ENCODE results near the gene CDH4.

CDH4 gene

DNA sequence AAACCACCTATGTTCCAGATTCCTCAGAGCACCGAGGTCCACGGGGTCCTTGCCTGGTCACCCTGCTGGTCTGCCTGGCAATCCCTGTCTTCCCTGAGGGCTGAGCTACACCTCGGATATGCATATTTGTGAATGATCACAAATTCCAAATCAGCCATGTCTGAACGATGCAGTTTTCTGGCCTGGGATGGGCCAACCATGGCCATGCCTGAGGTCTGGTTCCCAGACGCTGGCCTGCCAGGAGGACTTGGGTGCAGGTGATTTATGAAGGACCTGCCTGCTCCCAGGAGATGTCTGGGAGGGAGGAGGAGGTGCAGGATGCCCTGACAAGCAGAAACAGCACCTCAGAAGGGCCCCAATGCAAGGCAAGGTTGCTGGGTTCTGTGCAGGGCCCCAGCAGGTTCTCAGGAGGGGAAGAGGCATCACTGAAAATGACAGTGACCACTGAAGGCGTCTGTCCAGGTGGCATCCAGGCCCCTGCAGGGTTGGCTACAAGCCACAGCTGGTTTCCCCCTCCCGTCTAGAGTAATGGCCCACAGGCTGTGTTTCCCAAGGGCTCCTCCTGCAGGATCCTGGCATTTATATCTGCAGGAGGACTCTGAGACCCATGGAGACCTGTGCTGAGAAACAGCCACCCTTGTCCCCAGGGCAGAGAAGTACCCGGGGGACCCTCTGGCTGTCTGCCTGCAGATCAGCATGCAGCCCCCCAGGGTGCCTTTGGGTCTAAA is 608.4 kb downstream of the CDH4 start:
- TF ChIP-seq TAF1 (IDR thresholded peaks at IDR 0.05; ENCODE audit: borderline replicate concordance, insufficient read depth, low read length) (no peak), POLR2AphosphoS5 (IDR thresholded peaks at IDR 0.05; ENCODE audit: low read depth, low read length) (no peak), SIN3A (IDR thresholded peaks at IDR 0.05; ENCODE audit: borderline replicate concordance, insufficient read depth, low read length) (no peak), FOXP2 (optimal IDR thresholded peaks at IDR 0.05; ENCODE audit: borderline replicate concordance, extremely low read depth, extremely low read length, insufficient read depth) (no peak)
- TF ChIP-seq, protein P1, sequence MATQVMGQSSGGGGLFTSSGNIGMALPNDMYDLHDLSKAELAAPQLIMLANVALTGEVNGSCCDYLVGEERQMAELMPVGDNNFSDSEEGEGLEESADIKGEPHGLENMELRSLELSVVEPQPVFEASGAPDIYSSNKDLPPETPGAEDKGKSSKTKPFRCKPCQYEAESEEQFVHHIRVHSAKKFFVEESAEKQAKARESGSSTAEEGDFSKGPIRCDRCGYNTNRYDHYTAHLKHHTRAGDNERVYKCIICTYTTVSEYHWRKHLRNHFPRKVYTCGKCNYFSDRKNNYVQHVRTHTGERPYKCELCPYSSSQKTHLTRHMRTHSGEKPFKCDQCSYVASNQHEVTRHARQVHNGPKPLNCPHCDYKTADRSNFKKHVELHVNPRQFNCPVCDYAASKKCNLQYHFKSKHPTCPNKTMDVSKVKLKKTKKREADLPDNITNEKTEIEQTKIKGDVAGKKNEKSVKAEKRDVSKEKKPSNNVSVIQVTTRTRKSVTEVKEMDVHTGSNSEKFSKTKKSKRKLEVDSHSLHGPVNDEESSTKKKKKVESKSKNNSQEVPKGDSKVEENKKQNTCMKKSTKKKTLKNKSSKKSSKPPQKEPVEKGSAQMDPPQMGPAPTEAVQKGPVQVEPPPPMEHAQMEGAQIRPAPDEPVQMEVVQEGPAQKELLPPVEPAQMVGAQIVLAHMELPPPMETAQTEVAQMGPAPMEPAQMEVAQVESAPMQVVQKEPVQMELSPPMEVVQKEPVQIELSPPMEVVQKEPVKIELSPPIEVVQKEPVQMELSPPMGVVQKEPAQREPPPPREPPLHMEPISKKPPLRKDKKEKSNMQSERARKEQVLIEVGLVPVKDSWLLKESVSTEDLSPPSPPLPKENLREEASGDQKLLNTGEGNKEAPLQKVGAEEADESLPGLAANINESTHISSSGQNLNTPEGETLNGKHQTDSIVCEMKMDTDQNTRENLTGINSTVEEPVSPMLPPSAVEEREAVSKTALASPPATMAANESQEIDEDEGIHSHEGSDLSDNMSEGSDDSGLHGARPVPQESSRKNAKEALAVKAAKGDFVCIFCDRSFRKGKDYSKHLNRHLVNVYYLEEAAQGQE (IDR thresholded peaks at IDR 0.05; ENCODE audit: insufficient read depth in 1 of 2, low read depth in 2 of 2, low read length in 2 of 2) = no peak

DNA sequence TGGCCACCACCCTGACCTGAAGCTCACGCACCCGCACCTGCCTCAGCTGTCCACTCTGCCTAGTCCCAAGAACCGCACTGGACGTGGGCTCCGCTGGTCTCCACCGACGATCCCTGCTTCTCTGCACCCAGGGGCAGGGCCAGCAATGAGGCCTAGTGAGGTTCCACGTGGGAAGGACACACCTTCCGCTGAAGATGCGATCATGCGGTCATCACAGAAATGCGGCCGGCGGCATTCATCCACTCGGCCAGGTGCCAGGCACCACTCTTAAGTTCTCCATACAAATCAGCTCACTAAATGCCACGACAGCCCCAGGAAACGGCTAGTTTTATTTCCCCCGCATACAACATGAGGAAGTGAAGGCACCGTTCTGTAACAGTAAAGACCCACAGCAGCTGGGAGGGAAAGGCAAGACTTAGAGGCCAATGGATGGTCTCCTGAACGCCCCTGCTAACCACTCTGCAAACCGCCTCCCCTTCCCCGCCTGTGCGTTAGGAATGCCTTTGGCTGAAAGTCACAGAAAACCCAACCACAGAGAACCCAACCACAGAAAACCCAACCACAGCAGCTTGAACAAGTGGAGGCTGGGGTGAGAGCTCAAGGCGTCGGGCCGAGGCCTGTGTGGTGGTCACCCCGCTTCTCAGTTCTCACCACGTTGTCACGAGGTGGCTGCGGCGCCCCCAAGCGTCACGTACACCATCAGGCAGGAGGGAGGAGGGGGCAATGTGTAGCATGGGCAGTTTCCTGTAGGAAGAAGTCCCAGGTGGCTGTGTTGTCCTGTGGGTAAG is 609.2 kb downstream of the CDH4 start:
- TF ChIP-seq, protein P1 (IDR thresholded peaks at IDR 0.05; ENCODE audit: insufficient read depth in 1 of 2, low read depth in 2 of 2, low read length in 2 of 2) = no peak
- TF ChIP-seq SIN3A (IDR thresholded peaks at IDR 0.05; ENCODE audit: borderline replicate concordance, insufficient read depth, low read length) (no peak), FOXP2 (optimal IDR thresholded peaks at IDR 0.05; ENCODE audit: borderline replicate concordance, extremely low read depth, extremely low read length, insufficient read depth) (no peak), TAF1 (IDR thresholded peaks at IDR 0.05; ENCODE audit: borderline replicate concordance, insufficient read depth, low read length) (no peak), POLR2AphosphoS5 (IDR thresholded peaks at IDR 0.05; ENCODE audit: low read depth, low read length) (no peak)

DNA sequence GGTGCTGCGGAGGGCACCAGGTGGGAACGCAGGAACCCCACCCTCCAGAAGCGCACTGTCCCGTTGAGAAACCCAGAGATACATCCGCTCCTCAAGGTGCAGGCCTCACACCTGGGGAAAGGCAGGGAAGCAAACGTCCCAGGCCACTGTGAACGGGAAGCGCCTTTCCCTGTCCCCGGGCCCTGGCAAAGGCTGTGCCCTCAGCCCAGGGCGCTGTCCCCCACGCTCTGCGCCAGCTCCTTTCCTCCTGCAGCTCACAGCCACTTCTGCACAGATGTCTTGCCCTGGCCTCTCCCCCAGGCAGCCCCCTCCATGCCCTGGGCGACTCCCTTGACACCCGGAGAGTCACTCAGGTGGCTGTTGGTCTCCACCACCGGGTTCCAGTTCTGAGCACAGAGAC is 609.8 kb downstream of the CDH4 start:
- TF ChIP-seq POLR2AphosphoS5 (IDR thresholded peaks at IDR 0.05; ENCODE audit: low read depth, low read length) (no peak), FOXP2 (optimal IDR thresholded peaks at IDR 0.05; ENCODE audit: borderline replicate concordance, extremely low read depth, extremely low read length, insufficient read depth) (no peak), SIN3A (IDR thresholded peaks at IDR 0.05; ENCODE audit: borderline replicate concordance, insufficient read depth, low read length) (no peak), TAF1 (IDR thresholded peaks at IDR 0.05; ENCODE audit: borderline replicate concordance, insufficient read depth, low read length) (no peak)
- TF ChIP-seq, protein P1 (IDR thresholded peaks at IDR 0.05; ENCODE audit: insufficient read depth in 1 of 2, low read depth in 2 of 2, low read length in 2 of 2) = no peak

DNA sequence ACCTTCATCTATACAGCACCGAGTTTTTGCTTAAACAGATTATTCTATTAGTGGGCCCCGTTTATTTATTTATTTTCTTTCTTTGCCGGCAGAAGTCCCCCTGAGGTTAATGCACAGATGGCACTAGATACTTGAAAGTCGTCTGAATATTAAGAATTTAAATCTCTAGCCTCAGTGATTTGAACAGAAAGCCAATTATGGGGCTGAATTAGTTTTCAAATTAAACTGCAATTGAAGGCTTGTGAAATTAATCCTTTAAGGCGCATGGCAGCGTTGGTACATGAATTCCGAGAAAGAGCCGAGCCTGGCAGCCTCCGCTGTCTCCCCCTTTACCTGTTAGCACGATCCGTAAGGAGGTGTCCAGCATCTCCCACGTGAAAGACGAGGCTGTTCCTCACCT is 610.8 kb downstream of the CDH4 start:
- TF ChIP-seq, protein P1 (IDR thresholded peaks at IDR 0.05; ENCODE audit: insufficient read depth in 1 of 2, low read depth in 2 of 2, low read length in 2 of 2) = no peak
- TF ChIP-seq FOXP2 (optimal IDR thresholded peaks at IDR 0.05; ENCODE audit: borderline replicate concordance, extremely low read depth, extremely low read length, insufficient read depth) (no peak), TAF1 (IDR thresholded peaks at IDR 0.05; ENCODE audit: borderline replicate concordance, insufficient read depth, low read length) (no peak), POLR2AphosphoS5 (IDR thresholded peaks at IDR 0.05; ENCODE audit: low read depth, low read length) (no peak), SIN3A (IDR thresholded peaks at IDR 0.05; ENCODE audit: borderline replicate concordance, insufficient read depth, low read length) (no peak)

Data from PFSK-1 (cell line).